HEK293 (cell line): ENCODE data around the gene PAK4.

ENCODE experiments used
- CTCF ChIA-PET: fragments of 350-600 bp; formaldehyde crosslinking; extraction: SDS; loops from one replicate; lab custom pipeline; 2021; ENCODE audit warnings: antibody characterized with exemption; lab: Yijun Ruan, JAX
- POLR2A ChIA-PET: fragments of 300-600 bp; formaldehyde crosslinking; extraction: SDS; loops from one replicate; lab custom pipeline; 2020; ENCODE audit warnings: antibody characterized with exemption, inconsistent platforms; lab: Yijun Ruan, JAX
- H3K27ac ChIP-seq: fragments of 200-500 bp; sonication (Bioruptor generic); 2 replicates; pipeline ENCODE4 v1.5.1; 2014; ENCODE audit warnings: low read depth, low read length, control low read depth, inconsistent platforms; ENCODE audit errors: extremely low read depth
- H3K36me3 ChIP-seq, 2 experiments: fragments of 200-500 bp in 1 of 2; sonication (Bioruptor generic) in 1 of 2; 1 replicate in 1 of 2; 2 replicates in 1 of 2; pipeline ENCODE4 v1.5.1; 2014 to 2017; ENCODE audit warnings: inconsistent platforms in 2 of 2, low read length in 2 of 2; ENCODE audit not compliant: control insufficient read depth in 2 of 2, insufficient read depth in 1 of 2
- H3K4me1 ChIP-seq: fragments of 200-500 bp; sonication (Bioruptor generic); 2 replicates; pipeline ENCODE4 v1.5.1; 2014; ENCODE audit warnings: mild to moderate bottlenecking, low read length, inconsistent platforms; ENCODE audit not compliant: control insufficient read depth, insufficient read depth
- H3K4me3 ChIP-seq: 2 replicates; pipeline ENCODE4 v1.5.1; 2011; ENCODE audit warnings: low read depth, mild to moderate bottlenecking, control low read depth, low read length, moderate library complexity
- H3K9me3 ChIP-seq: fragments of 200-500 bp; sonication (Bioruptor generic); 2 replicates; pipeline ENCODE4 v1.5.1; 2014; ENCODE audit warnings: low read depth, low read length, inconsistent platforms; ENCODE audit not compliant: control insufficient read depth, insufficient read depth
- KLF10 ChIP-seq: fragments of 450-650 bp; IDR thresholded peaks from 2 replicates; pipeline ENCODE4 v1.5.1; 2018; ENCODE audit warnings: missing biosample characterization, mild to moderate bottlenecking, missing genetic modification characterization
- KLF8 ChIP-seq: fragments of 450-650 bp; formaldehyde crosslinking; IDR thresholded peaks from 2 replicates; pipeline ENCODE4 v1.5.1; 2016; ENCODE audit warnings: missing biosample characterization, missing genetic modification characterization
- WT1 ChIP-seq: fragments of 450-650 bp; formaldehyde crosslinking; IDR thresholded peaks from 2 replicates; pipeline ENCODE4 v1.5.1; 2016; ENCODE audit warnings: missing biosample characterization, missing genetic modification characterization
- ZBTB49 ChIP-seq: fragments of 450-650 bp; formaldehyde crosslinking; IDR thresholded peaks from 2 replicates; pipeline ENCODE4 v1.5.1; 2016; ENCODE audit warnings: missing biosample characterization, missing genetic modification characterization, low read depth
- ZFP41 ChIP-seq: fragments of 450-650 bp; formaldehyde crosslinking; IDR thresholded peaks from 2 replicates; pipeline ENCODE4 v1.5.1; 2016; ENCODE audit warnings: missing biosample characterization, missing genetic modification characterization, borderline replicate concordance
- ZNF146 ChIP-seq: fragments of 450-650 bp; formaldehyde crosslinking; IDR thresholded peaks from 2 replicates; pipeline ENCODE4 v1.5.1; 2016; ENCODE audit warnings: missing biosample characterization, missing genetic modification characterization
- ZNF148 ChIP-seq: fragments of 450-650 bp; formaldehyde crosslinking; IDR thresholded peaks from 2 replicates; pipeline ENCODE4 v1.5.0; 2017; ENCODE audit warnings: missing biosample characterization, missing genetic modification characterization, borderline replicate concordance
- ZNF155 ChIP-seq: fragments of 450-650 bp; formaldehyde crosslinking; IDR thresholded peaks from 2 replicates; pipeline ENCODE4 v1.5.1; 2016; ENCODE audit warnings: missing biosample characterization, missing genetic modification characterization
- ZNF324 ChIP-seq: fragments of 450-650 bp; formaldehyde crosslinking; IDR thresholded peaks from 2 replicates; pipeline ENCODE4 v1.5.1; 2016; ENCODE audit warnings: missing biosample characterization, missing genetic modification characterization
- ZNF350 ChIP-seq: fragments of 450-650 bp; formaldehyde crosslinking; IDR thresholded peaks from 2 replicates; pipeline ENCODE4 v1.5.0; 2017; ENCODE audit warnings: missing biosample characterization, mild to moderate bottlenecking, missing genetic modification characterization
- ZNF777 ChIP-seq: fragments of 450-650 bp; formaldehyde crosslinking; IDR thresholded peaks from 2 replicates; pipeline ENCODE4 v1.5.1; 2017; ENCODE audit warnings: missing biosample characterization, missing genetic modification characterization, borderline replicate concordance
- ZNF791 ChIP-seq: fragments of 450-650 bp; formaldehyde crosslinking; IDR thresholded peaks from 2 replicates; pipeline ENCODE4 v1.5.1; 2016; ENCODE audit warnings: missing biosample characterization, missing genetic modification characterization
- TF ChIP-seq, protein P1 (sequence below): fragments of 450-650 bp; formaldehyde crosslinking; IDR thresholded peaks from 2 replicates; pipeline ENCODE4 v1.5.1; 2016; ENCODE audit warnings: missing biosample characterization, missing genetic modification characterization
- TF ChIP-seq, protein P2 (sequence below): fragments of 450-650 bp; formaldehyde crosslinking; IDR thresholded peaks from 2 replicates; pipeline ENCODE4 v1.5.1; 2016; ENCODE audit warnings: missing biosample characterization, missing genetic modification characterization
- TF ChIP-seq, protein P3 (sequence below): fragments of 450-650 bp; formaldehyde crosslinking; IDR thresholded peaks from 2 replicates; pipeline ENCODE4 v1.5.1; 2017; ENCODE audit warnings: missing biosample characterization, missing genetic modification characterization
- TF ChIP-seq, protein P4 (sequence below): fragments of 450-650 bp; formaldehyde crosslinking; conservative IDR thresholded peaks from 2 replicates; pipeline ENCODE4 v1.5.1; 2016; ENCODE audit warnings: low read depth, missing biosample characterization, missing genetic modification characterization
- TF ChIP-seq, protein P5 (sequence below): fragments of 450-650 bp; formaldehyde crosslinking; IDR thresholded peaks from 2 replicates; pipeline ENCODE4 v1.5.1; 2016; ENCODE audit warnings: missing biosample characterization, missing genetic modification characterization

PAK4 gene

DNA sequence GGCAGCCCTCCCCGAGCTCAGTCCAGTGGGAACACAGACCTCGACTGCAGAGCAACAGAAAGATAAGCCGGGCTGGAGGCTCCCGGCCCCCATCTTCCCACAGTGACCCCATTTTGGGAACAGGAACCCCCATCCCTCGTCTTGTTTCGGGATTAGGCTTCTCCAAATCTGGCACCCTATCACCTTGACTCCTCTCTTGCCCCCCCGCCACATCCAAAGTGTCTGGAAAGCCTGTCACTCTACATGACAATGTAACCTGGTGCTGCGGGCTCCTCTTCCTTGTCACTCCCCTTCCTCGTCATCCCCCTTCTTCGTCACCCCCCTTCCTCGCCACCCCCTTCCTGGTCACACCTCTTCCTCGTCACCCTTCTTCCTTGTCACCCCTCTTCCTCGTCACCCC lies 10.1 kb downstream of the PAK4 start:
- Histone ChIP-seq H3K36me3 (peaks cover 0 to 4% of the 10 kb centered on the region in 2 experiments; a peak in 2 of 3 replicates), H3K9me3 (no peaks in the 10 kb centered on the region), H3K27ac (peak overlapping the region; percentile 24; the same call in 1 of the 2 replicates), H3K4me1 (peaks cover 46% of the 10 kb centered on the region), H3K4me3 (no peak overlapping the region)
- CTCF ChIA-PET = no interaction called here
- TF ChIP-seq ZFP41 (tag by site-specific recombination) (0 out of 2 replicates have a peak, but pooled peaks have one; percentile 49), ZNF146 (tag by site-specific recombination) (0 out of 2 replicates have a peak, but pooled peaks have one; percentile 16), ZNF148 (tag by site-specific recombination) (0 out of 2 replicates have a peak, but pooled peaks have one; percentile 12), ZNF791 (tag by site-specific recombination) (0 out of 2 replicates have a peak, but pooled peaks have one; percentile 11), ZNF155 (tag by site-specific recombination) (no peak)
- TF ChIP-seq, protein P1, sequence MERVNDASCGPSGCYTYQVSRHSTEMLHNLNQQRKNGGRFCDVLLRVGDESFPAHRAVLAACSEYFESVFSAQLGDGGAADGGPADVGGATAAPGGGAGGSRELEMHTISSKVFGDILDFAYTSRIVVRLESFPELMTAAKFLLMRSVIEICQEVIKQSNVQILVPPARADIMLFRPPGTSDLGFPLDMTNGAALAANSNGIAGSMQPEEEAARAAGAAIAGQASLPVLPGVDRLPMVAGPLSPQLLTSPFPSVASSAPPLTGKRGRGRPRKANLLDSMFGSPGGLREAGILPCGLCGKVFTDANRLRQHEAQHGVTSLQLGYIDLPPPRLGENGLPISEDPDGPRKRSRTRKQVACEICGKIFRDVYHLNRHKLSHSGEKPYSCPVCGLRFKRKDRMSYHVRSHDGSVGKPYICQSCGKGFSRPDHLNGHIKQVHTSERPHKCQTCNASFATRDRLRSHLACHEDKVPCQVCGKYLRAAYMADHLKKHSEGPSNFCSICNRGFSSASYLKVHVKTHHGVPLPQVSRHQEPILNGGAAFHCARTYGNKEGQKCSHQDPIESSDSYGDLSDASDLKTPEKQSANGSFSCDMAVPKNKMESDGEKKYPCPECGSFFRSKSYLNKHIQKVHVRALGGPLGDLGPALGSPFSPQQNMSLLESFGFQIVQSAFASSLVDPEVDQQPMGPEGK (tag by site-specific recombination) = peak; percentile 24; the same call in 1 of the 2 replicates
- POLR2A ChIA-PET = no interaction called here

DNA sequence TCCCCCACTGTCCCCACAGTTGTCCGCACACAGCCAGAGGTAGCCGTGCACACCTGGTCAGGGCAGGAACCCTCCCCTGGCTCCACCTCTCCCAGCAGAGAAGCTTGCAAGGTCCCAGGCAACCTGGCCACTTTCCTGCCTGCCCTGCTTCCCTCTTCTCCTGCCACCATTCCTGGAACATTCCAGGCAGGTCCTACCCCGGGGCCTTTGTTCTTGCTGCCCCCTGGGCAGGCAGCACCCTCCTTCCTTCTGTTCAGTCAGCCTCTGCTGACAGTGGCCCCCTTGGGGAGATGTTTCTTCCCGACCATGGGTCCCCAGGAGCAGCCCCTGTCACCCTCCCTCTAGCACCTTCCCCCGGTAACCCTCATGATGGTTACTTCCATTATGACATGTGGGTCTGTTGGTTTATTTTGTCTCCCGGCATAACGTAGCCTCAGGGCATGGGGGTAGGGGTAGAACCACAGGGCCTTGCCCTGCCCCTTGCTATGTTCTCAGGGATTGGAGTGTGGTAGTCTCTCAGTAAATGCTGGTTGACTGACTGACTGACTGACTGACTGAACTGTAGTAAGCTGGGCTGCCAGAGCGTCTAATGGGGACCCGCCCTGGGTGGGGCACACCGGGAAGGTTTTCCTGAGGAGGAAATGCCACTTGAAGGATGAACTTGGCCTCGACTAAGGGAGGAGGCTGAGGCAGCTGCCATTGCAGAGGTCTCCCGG lies 10.8 kb downstream of the PAK4 start:
- peaks cover 42% of the 10 kb centered on the region for H3K4me1 ChIP-seq
- CTCF ChIA-PET = no interaction called here
- H3K36me3 ChIP-seq = peaks cover 0 to 4% of the 10 kb centered on the region in 2 experiments; a peak in 2 of 3 replicates
- peak overlapping the region; percentile 24; the same call in 1 of the 2 replicates for H3K27ac ChIP-seq
- POLR2A ChIA-PET = no interaction called here
- no peaks in the 10 kb centered on the region for H3K9me3 ChIP-seq
- H3K4me3 ChIP-seq = no peak overlapping the region
- TF ChIP-seq ZBTB49 (no peak), ZNF324 (tag by site-specific recombination) (no peak), KLF8 (tag by site-specific recombination) (no peak), ZNF777 (no peak), KLF10 (tag by site-specific recombination) (no peak), ZNF350 (tag by site-specific recombination) (no peak), WT1 (tag by site-specific recombination) (no peak)
- TF ChIP-seq, protein P2, sequence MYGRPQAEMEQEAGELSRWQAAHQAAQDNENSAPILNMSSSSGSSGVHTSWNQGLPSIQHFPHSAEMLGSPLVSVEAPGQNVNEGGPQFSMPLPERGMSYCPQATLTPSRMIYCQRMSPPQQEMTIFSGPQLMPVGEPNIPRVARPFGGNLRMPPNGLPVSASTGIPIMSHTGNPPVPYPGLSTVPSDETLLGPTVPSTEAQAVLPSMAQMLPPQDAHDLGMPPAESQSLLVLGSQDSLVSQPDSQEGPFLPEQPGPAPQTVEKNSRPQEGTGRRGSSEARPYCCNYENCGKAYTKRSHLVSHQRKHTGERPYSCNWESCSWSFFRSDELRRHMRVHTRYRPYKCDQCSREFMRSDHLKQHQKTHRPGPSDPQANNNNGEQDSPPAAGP (tag by site-specific recombination) = peak; percentile 48; the same call in 1 of the 2 replicates
- TF ChIP-seq, protein P3, sequence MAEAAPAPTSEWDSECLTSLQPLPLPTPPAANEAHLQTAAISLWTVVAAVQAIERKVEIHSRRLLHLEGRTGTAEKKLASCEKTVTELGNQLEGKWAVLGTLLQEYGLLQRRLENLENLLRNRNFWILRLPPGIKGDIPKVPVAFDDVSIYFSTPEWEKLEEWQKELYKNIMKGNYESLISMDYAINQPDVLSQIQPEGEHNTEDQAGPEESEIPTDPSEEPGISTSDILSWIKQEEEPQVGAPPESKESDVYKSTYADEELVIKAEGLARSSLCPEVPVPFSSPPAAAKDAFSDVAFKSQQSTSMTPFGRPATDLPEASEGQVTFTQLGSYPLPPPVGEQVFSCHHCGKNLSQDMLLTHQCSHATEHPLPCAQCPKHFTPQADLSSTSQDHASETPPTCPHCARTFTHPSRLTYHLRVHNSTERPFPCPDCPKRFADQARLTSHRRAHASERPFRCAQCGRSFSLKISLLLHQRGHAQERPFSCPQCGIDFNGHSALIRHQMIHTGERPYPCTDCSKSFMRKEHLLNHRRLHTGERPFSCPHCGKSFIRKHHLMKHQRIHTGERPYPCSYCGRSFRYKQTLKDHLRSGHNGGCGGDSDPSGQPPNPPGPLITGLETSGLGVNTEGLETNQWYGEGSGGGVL (tag by site-specific recombination) = no peak
- TF ChIP-seq, protein P4, sequence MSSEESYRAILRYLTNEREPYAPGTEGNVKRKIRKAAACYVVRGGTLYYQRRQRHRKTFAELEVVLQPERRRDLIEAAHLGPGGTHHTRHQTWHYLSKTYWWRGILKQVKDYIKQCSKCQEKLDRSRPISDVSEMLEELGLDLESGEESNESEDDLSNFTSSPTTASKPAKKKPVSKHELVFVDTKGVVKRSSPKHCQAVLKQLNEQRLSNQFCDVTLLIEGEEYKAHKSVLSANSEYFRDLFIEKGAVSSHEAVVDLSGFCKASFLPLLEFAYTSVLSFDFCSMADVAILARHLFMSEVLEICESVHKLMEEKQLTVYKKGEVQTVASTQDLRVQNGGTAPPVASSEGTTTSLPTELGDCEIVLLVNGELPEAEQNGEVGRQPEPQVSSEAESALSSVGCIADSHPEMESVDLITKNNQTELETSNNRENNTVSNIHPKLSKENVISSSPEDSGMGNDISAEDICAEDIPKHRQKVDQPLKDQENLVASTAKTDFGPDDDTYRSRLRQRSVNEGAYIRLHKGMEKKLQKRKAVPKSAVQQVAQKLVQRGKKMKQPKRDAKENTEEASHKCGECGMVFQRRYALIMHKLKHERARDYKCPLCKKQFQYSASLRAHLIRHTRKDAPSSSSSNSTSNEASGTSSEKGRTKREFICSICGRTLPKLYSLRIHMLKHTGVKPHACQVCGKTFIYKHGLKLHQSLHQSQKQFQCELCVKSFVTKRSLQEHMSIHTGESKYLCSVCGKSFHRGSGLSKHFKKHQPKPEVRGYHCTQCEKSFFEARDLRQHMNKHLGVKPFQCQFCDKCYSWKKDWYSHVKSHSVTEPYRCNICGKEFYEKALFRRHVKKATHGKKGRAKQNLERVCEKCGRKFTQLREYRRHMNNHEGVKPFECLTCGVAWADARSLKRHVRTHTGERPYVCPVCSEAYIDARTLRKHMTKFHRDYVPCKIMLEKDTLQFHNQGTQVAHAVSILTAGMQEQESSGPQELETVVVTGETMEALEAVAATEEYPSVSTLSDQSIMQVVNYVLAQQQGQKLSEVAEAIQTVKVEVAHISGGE = no peak
- TF ChIP-seq, protein P5, sequence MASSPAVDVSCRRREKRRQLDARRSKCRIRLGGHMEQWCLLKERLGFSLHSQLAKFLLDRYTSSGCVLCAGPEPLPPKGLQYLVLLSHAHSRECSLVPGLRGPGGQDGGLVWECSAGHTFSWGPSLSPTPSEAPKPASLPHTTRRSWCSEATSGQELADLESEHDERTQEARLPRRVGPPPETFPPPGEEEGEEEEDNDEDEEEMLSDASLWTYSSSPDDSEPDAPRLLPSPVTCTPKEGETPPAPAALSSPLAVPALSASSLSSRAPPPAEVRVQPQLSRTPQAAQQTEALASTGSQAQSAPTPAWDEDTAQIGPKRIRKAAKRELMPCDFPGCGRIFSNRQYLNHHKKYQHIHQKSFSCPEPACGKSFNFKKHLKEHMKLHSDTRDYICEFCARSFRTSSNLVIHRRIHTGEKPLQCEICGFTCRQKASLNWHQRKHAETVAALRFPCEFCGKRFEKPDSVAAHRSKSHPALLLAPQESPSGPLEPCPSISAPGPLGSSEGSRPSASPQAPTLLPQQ (tag by site-specific recombination) = peak; percentile 44; the same call in 1 of the 2 replicates
